ENCODE data around the gene KLHL26. TPM values are rescaled to one million over a fixed set of nuclear protein-coding genes. Genes with fewer than 3 reads are reported as not detected.

The KLHL26 gene
- total RNA-seq, 1 experiment from 2014 or later = 17.1 TPM

- intact Hi-C loops (cut with micrococcal nuclease) = no loop called here
- H3K4me1 ChIP-seq (ENCODE audit: control insufficient read depth in 1 of 2, insufficient read depth in 2 of 2, low read length in 2 of 2) = peaks cover 25 to 52% of the 10 kb centered on the region in 2 experiments
- ChIA-PET CTCF (no interaction called here), RAD21 (ENCODE audit: low non-redundant PET in 1 of 2, low total read pairs in 2 of 2, uncharacterized antibody in 2 of 2, unreplicated experiment in 2 of 2) (no interaction called here), POLR2A (no interaction called here)
- BruUV-seq (replicated peaks) = no TSS peak
- no peaks in the 10 kb centered on the region for H3K36me3 ChIP-seq (ENCODE audit: control insufficient read depth in 1 of 2, insufficient read depth in 2 of 2, low read length in 2 of 2)
- H3K9ac ChIP-seq (ENCODE audit: low read length) = no peak overlapping the region
- no peaks in the 10 kb centered on the region for H4K20me1 ChIP-seq (ENCODE audit: insufficient read depth)
- H3K9me3 ChIP-seq (ENCODE audit: control insufficient read depth in 1 of 2, insufficient read depth in 1 of 2, low read depth in 1 of 2, low read length in 2 of 2) = no peaks in the 10 kb centered on the region
- no peak overlapping the region for H2AFZ ChIP-seq (ENCODE audit: low read depth, low read length, poor library complexity, severe bottlenecking)
- no peaks in the 10 kb centered on the region for H3K79me2 ChIP-seq (ENCODE audit: insufficient read depth, low read length)
- no peak overlapping the region for H3K4me2 ChIP-seq (ENCODE audit: low read length)
- TF ChIP-seq CEBPB (IDR thresholded peaks at IDR 0.05; ENCODE audit: low read depth) (no peak), CTCF (IDR thresholded peaks at IDR 0.05 in 2 of 3, conservative IDR thresholded peaks at IDR 0.05 in 1 of 3; ENCODE audit: borderline replicate concordance in 1 of 3, insufficient read depth in 1 of 3, low read depth in 2 of 3, low read length in 2 of 3) (no peak), FOSL1 (IDR thresholded peaks at IDR 0.05; ENCODE audit: low read depth) (no peak)
- no peak for DNase-seq (ENCODE audit: low read depth, low spot score)
- H3K4me3 ChIP-seq (replicated peaks in 1 of 2; ENCODE audit: low read depth in 1 of 2, low read length in 2 of 2) = no peak overlapping the region
- ATAC-seq = no peak
- H3K27me3 ChIP-seq (ENCODE audit: insufficient read depth, low read length) = peaks cover 33% of the 10 kb centered on the region; the same call in 1 of the 2 replicates
- H3K27ac ChIP-seq (ENCODE audit: low read depth, low read length) = no peak overlapping the region
- H3K9me2 ChIP-seq (ENCODE audit: insufficient read depth) = no peaks in the 10 kb centered on the region
Observed at GRCh38 chr19:18608805-18609716, 27.8 kb upstream of the KLHL26 start.

GRCh38 chr19:18609717-18610051, 27.1 kb upstream of the KLHL26 start:
- H3K4me2 ChIP-seq (ENCODE audit: low read length) = no peak overlapping the region
- POLR2A ChIA-PET = no interaction called here

More at GRCh38 chr19:18609717-18610051, 27.1 kb upstream of the KLHL26 start:
- no TSS peak for BruUV-seq (replicated peaks)
- Histone ChIP-seq H3K4me1 (ENCODE audit: control insufficient read depth in 1 of 2, insufficient read depth in 2 of 2, low read length in 2 of 2) (peaks cover 25 to 52% of the 10 kb centered on the region in 2 experiments), H3K36me3 (ENCODE audit: control insufficient read depth in 1 of 2, insufficient read depth in 2 of 2, low read length in 2 of 2) (no peaks in the 10 kb centered on the region), H3K27ac (ENCODE audit: low read depth, low read length) (no peak overlapping the region), H4K20me1 (ENCODE audit: insufficient read depth) (no peaks in the 10 kb centered on the region), H3K9me3 (ENCODE audit: control insufficient read depth in 1 of 2, insufficient read depth in 1 of 2, low read depth in 1 of 2, low read length in 2 of 2) (no peaks in the 10 kb centered on the region), H3K9me2 (ENCODE audit: insufficient read depth) (no peaks in the 10 kb centered on the region), H2AFZ (ENCODE audit: low read depth, low read length, poor library complexity, severe bottlenecking) (no peak overlapping the region), H3K4me3 (replicated peaks in 1 of 2; ENCODE audit: low read depth in 1 of 2, low read length in 2 of 2) (no peak overlapping the region), H3K79me2 (ENCODE audit: insufficient read depth, low read length) (no peaks in the 10 kb centered on the region), H3K9ac (ENCODE audit: low read length) (no peak overlapping the region), H3K27me3 (ENCODE audit: insufficient read depth, low read length) (peaks cover 33% of the 10 kb centered on the region; the same call in 1 of the 2 replicates)
- ATAC-seq (no peak), DNase-seq (ENCODE audit: low read depth, low spot score) (no peak)
- TF ChIP-seq EZH2phosphoT487 (IDR thresholded peaks at IDR 0.05; ENCODE audit: borderline replicate concordance) (no peak), YY1 (IDR thresholded peaks at IDR 0.05; ENCODE audit: extremely low read depth, insufficient replicate concordance, low read depth, low read length) (no peak), CBX3 (IDR thresholded peaks at IDR 0.05; ENCODE audit: low read depth) (no peak), SP1 (IDR thresholded peaks at IDR 0.05; ENCODE audit: low read depth) (no peak), MAX (IDR thresholded peaks at IDR 0.05) (no peak), JUND (IDR thresholded peaks at IDR 0.05) (no peak), TCF7L2 (IDR thresholded peaks at IDR 0.05; ENCODE audit: borderline replicate concordance, extremely low read depth, insufficient read depth, insufficient read length) (no peak), POLR2A (IDR thresholded peaks at IDR 0.05; ENCODE audit: borderline replicate concordance, extremely low read depth, insufficient read depth, insufficient read length) (no peak), EZH2 (IDR thresholded peaks at IDR 0.05) (no peak), SIN3A (IDR thresholded peaks at IDR 0.05; ENCODE audit: low read depth) (no peak), ZFX (IDR thresholded peaks at IDR 0.05) (no peak)
- TF ChIP-seq, protein P1, sequence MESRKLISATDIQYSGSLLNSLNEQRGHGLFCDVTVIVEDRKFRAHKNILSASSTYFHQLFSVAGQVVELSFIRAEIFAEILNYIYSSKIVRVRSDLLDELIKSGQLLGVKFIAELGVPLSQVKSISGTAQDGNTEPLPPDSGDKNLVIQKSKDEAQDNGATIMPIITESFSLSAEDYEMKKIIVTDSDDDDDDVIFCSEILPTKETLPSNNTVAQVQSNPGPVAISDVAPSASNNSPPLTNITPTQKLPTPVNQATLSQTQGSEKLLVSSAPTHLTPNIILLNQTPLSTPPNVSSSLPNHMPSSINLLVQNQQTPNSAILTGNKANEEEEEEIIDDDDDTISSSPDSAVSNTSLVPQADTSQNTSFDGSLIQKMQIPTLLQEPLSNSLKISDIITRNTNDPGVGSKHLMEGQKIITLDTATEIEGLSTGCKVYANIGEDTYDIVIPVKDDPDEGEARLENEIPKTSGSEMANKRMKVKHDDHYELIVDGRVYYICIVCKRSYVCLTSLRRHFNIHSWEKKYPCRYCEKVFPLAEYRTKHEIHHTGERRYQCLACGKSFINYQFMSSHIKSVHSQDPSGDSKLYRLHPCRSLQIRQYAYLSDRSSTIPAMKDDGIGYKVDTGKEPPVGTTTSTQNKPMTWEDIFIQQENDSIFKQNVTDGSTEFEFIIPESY (IDR thresholded peaks at IDR 0.05; ENCODE audit: extremely low read depth, insufficient replicate concordance, low read length) = no peak
- ChIA-PET RAD21 (ENCODE audit: low non-redundant PET in 1 of 2, low total read pairs in 2 of 2, uncharacterized antibody in 2 of 2, unreplicated experiment in 2 of 2) (interaction anchor here in 1 of 2 experiments (0.6 kb wide), 1 partner anchor 146 kb away, joined by 6 read pairs; no protein-coding TSS in a partner anchor), CTCF (no interaction called here)
- intact Hi-C loops (cut with micrococcal nuclease) = no loop called here

Measured in HCT116 (cell line).